GM12801 (cell line): Measurements from ENCODE around the gene AHCTF1.

Source experiments
- TF ChIP-seq, protein P1 (sequence below): IDR thresholded peaks from one replicate; pipeline ENCODE4 v1.5.1; 2011; ENCODE audit warnings: control low read depth; ENCODE audit not compliant: insufficient read length; ENCODE audit errors: extremely low read depth

The AHCTF1 gene, protein sequence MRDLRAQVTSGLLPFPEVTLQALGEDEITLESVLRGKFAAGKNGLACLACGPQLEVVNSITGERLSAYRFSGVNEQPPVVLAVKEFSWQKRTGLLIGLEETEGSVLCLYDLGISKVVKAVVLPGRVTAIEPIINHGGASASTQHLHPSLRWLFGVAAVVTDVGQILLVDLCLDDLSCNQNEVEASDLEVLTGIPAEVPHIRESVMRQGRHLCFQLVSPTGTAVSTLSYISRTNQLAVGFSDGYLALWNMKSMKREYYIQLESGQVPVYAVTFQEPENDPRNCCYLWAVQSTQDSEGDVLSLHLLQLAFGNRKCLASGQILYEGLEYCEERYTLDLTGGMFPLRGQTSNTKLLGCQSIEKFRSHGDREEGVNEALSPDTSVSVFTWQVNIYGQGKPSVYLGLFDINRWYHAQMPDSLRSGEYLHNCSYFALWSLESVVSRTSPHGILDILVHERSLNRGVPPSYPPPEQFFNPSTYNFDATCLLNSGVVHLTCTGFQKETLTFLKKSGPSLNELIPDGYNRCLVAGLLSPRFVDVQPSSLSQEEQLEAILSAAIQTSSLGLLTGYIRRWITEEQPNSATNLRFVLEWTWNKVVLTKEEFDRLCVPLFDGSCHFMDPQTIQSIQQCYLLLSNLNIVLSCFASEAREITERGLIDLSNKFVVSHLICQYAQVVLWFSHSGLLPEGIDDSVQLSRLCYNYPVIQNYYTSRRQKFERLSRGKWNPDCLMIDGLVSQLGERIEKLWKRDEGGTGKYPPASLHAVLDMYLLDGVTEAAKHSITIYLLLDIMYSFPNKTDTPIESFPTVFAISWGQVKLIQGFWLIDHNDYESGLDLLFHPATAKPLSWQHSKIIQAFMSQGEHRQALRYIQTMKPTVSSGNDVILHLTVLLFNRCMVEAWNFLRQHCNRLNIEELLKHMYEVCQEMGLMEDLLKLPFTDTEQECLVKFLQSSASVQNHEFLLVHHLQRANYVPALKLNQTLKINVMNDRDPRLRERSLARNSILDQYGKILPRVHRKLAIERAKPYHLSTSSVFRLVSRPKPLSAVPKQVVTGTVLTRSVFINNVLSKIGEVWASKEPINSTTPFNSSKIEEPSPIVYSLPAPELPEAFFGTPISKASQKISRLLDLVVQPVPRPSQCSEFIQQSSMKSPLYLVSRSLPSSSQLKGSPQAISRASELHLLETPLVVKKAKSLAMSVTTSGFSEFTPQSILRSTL (N-terminal part only)

DNA sequence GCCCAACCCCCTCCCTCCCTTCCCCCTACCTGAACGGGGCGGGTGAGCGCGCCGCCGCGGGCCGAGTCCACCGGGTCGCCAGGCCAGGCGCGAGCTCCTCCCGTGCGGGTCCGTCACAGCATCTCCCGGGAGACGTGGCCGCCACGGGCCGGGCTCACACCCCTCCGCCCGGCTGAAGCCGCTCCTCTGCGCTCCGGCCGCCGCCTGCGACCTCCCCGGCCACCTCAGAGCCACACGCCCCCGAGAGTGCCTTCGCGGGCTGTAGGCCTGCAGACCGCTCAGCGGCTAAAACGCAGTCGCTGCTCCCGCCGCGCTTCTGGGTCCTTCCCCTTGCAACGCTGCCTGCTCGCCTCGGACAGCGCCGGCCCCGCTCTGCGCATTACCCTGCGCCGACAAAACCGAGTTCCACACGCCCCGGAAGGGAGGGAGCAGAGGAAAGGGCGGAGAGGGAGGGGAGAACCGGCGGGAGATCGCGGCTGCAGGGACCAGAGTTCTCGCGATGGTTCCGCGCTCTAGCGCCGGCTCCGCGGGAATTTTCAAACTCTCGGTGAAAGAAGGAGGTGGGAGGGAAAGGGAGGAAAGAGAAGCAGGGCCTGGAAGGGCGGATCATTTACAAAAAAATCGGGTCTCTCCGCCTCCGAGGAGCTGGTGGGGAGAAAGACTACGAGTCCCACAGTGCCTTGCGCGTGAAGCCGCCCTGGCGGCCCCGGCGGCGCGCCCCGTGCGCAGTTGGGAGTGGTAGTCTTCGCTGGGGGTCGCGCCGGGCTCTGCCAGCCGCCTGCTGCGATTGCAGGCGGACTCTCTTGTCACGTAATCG is at the start of gene AHCTF1:
TSS of gene AHCTF1 (minus strand) at position 400 of the 817 bp plus-strand sequence. CDS start 13,578 bp downstream, outside the sequence.
- TF ChIP-seq, protein P1, sequence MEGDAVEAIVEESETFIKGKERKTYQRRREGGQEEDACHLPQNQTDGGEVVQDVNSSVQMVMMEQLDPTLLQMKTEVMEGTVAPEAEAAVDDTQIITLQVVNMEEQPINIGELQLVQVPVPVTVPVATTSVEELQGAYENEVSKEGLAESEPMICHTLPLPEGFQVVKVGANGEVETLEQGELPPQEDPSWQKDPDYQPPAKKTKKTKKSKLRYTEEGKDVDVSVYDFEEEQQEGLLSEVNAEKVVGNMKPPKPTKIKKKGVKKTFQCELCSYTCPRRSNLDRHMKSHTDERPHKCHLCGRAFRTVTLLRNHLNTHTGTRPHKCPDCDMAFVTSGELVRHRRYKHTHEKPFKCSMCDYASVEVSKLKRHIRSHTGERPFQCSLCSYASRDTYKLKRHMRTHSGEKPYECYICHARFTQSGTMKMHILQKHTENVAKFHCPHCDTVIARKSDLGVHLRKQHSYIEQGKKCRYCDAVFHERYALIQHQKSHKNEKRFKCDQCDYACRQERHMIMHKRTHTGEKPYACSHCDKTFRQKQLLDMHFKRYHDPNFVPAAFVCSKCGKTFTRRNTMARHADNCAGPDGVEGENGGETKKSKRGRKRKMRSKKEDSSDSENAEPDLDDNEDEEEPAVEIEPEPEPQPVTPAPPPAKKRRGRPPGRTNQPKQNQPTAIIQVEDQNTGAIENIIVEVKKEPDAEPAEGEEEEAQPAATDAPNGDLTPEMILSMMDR = no peak

DNA sequence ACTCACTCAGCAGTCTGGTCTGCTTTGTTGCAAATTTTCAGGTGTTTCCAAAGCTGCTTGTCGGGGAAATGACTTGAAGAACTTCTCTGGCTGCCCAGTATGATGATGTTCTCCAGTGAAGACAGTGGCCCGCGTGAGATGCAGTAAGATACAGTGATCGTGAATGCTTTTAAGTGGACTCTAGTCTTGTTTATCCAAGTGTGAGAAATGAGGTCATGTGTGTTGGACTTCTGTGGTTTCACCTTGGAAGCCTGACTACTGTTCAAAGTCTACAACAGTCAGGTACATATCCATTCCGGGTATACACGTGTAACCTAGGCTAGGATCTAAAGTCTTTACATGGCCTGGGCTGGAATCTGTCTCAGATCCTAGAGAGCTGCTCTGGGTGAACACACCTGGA is 47.0 kb upstream of the AHCTF1 start:
- TF ChIP-seq, protein P1 = no peak

DNA sequence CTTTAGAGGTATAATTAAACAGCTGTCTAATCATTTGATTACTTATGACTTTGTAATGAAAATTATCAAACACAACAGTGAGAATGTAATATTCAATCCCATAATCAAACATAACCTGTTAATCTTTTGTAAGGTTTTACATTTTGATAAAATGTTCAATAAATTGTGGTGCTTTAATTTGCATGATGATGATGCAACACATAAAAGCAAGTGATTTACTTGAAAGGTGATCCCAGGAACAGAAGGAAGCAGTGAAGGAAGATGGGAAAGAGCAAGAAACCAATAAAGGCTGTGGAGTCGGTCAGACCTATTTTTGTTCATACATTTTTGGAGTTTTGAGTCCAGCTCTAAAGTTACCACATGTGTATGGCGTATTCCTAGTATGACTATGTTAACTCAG is 46.5 kb upstream of the AHCTF1 start:
- TF ChIP-seq, protein P1 = no peak

DNA sequence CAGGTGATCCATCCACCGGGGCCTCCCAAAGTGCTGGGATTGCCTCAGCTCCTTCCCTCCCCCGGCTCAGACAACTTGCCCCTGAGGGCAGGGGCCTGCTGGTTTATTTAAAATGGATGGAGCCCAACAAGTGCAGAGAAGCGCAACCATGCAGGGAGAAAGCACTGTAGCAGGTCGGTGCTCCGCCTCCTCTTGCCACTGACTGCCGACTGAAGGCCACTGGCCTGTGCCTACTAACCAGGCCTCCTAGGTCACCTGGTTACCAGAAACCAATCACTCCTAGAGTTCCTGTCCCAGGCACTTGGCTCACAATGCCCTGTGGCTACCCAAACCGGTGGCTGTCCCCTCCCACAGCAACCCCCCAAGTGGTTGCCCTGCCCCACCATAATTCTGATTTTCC is 40.2 kb upstream of the AHCTF1 start:
- TF ChIP-seq, protein P1 = no peak

DNA sequence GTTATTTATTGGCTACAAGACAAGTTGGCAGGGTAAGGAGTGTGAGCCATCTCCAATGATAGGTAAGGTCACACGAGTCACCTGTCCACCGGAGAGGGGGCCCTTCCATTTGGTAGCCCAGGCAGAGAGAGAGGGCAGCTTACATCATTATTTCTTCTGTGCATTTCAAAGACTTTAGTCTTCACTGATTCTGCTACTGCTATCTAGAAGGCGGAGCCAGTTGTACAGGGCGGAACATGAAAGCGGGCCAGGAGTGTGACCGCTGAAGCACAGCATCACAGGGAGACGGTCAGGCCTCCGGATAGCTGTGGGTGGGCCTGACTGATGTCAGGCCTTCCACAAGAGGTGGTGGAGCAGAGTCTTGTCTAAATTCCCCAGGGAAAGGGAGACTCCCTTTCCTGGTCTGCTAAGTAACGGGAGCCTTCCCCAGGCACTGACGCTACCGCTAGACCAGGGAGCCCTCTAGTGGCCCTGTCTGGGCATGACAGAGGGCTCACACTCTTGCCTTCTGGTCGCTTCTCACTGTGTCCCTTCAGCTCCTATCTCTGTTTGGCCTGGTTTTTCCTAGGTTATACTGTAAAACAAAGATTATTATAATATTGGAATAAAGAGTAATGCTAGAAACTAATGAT is 39.5 kb upstream of the AHCTF1 start:
- TF ChIP-seq, protein P1 = no peak

DNA sequence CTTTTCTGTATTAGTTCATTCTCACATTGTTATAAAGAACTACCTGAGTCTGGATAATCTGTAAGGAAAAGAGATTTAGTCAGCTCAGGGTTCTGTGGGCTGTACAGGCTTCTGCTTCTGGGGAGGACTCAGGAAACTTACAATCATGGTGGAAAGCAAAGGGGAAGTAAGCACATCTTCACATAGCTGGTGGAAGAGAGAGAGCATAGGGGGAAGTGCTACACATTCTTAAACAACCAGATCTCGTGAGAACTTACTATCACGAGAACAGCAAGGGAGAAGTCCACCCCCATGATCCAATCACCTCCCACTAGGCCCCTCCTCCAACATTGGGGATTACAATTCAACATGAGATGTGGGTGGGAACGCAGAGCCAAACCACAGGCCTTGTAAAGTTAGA is 37.9 kb upstream of the AHCTF1 start:
- TF ChIP-seq, protein P1 = no peak
